ENCODE data around the gene APRT. TPM values are rescaled to one million over a fixed set of nuclear protein-coding genes. Genes with fewer than 3 reads are reported as not detected.

The APRT gene
- total and polyA plus RNA-seq, 9 of the 15 experiments (the other 6 are each of a cell fraction or from before 2014, with no cell fraction given), result 41.7 to 409 (median 146) TPM

DNA sequence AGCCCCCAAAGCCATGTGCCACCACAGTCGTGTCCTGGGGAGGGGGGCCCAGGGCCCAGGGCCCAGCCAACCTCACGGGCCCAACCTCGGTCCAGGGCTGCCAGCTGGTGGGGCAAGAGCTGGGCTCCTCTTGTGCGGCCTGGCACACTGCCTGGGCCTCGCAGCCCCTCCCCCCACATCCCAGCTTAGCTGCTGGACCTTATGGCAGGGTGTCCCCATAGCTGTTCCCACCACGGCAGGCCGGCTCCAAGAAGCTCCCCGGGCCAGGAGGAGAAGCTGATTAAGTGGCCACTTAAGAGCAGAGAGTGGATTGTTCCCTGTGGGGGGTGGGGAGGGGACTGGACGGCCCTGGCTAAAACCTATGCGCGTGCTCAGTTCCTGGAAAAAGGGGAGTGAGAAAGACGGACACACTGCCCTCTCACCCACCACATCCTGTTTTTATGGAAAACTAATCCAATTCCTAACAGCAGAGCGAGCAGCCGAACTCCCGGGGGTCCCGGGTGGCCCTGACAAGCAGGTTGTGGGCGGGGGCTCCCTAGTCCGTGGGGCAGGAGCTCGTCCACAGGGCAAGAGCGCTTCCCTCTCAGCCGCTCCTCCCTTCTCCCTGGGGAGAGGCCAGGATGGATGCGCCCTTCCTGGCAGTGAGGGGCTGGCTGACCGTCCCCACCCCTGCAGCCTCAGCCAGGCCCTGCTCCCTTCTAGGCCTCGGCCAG, 43.5 kb downstream of the APRT start (continued):
- TF ChIP-seq ZNF280B (CRISPR knock-in tag; IDR thresholded peaks at IDR 0.05) (no peak), GTF2B (IDR thresholded peaks at IDR 0.05; ENCODE audit: extremely low read depth, insufficient read length) (no peak), ZKSCAN8 (CRISPR knock-in tag; IDR thresholded peaks at IDR 0.05) (no peak), TCF7 (IDR thresholded peaks at IDR 0.05; ENCODE audit: borderline replicate concordance) (no peak), COPS2 (conservative IDR thresholded peaks at IDR 0.05) (no peak), THAP12 (CRISPR knock-in tag; IDR thresholded peaks at IDR 0.05) (no peak), HDAC8 (tag; IDR thresholded peaks at IDR 0.05) (no peak), ELF4 (CRISPR knock-in tag; IDR thresholded peaks at IDR 0.05) (no peak), SMAD2 (IDR thresholded peaks at IDR 0.05; ENCODE audit: low read depth, low read length) (no peak), FUS (optimal IDR thresholded peaks at IDR 0.05; ENCODE audit: low read depth, low read length) (no peak), ERF (CRISPR knock-in tag; IDR thresholded peaks at IDR 0.05) (no peak), MAFK (IDR thresholded peaks at IDR 0.05; ENCODE audit: low read length) (no peak), MEF2D (tag; conservative IDR thresholded peaks at IDR 0.05; ENCODE audit: low read depth) (no peak), PCBP1 (IDR thresholded peaks at IDR 0.05; ENCODE audit: low read depth, low read length, poor library complexity, severe bottlenecking) (peak; percentile 44), ZBTB26 (CRISPR knock-in tag; IDR thresholded peaks at IDR 0.05) (no peak), PYGO2 (tag; IDR thresholded peaks at IDR 0.05) (no peak), POLR2A (conservative IDR thresholded peaks at IDR 0.05) (no peak; the same call in 1 of the 2 replicates), HLTF (IDR thresholded peaks at IDR 0.05) (no peak), TEAD1 (CRISPR knock-in tag; IDR thresholded peaks at IDR 0.05) (0 out of 4 replicates have a peak, but pooled peaks of 1 of the 2 experiments have one; percentile 18), TRIM28 (IDR thresholded peaks at IDR 0.05) (no peak), MYC (IDR thresholded peaks at IDR 0.05; ENCODE audit: low read depth, low read length) (no peak), MYC (CRISPR knock-in tag; IDR thresholded peaks at IDR 0.05; ENCODE audit: borderline replicate concordance, low read depth) (0 out of 2 replicates have a peak, but pooled peaks have one; percentile 64), ZSCAN32 (CRISPR knock-in tag; IDR thresholded peaks at IDR 0.05) (no peak)
- TF ChIP-seq, protein P1, sequence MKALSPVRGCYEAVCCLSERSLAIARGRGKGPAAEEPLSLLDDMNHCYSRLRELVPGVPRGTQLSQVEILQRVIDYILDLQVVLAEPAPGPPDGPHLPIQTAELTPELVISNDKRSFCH (CRISPR knock-in tag; IDR thresholded peaks at IDR 0.05), result no peak
- TF ChIP-seq, protein P1 (tag; IDR thresholded peaks at IDR 0.05), result 0 out of 2 replicates have a peak, but pooled peaks have one; percentile 18
